22Rv1 (cell line): Measurements from ENCODE around the gene A4GALT.
A peak's percentile ranks its signal among the peaks of the same experiment; 100 is the strongest.

Experiments used
- CTCF ChIP-seq: fragments of 450-650 bp; IDR thresholded peaks from 2 replicates; pipeline ENCODE4 v1.5.1; 2017; ENCODE audit warnings: mild to moderate bottlenecking
- ZFX ChIP-seq: fragments of 450-650 bp; IDR thresholded peaks from 2 replicates; pipeline ENCODE4 v1.6.1; 2017; ENCODE audit warnings: antibody characterized with exemption, borderline replicate concordance

- TF ChIP-seq CTCF (peak; percentile 94), ZFX (no peak)
Measured at GRCh38 chr22:42661985-42662831, 58.5 kb downstream of the A4GALT start.
